Nephron (organoid): ENCODE measurements around the gene DUSP6.

Experiments used
- H3K27ac Mint-ChIP-seq, 3 experiments: 2 replicates each; pipeline ENCODE4 v1.8.0; 2020; ENCODE audit warnings: mixed read lengths in 3 of 3, mild to moderate bottlenecking in 2 of 3, moderate library complexity in 1 of 3
- H3K27me3 Mint-ChIP-seq: 2 replicates; pipeline ENCODE4 v1.8.0; 2021; ENCODE audit warnings: low read depth, mild to moderate bottlenecking, moderate library complexity, mixed read lengths
- H3K36me3 Mint-ChIP-seq: 2 replicates; pipeline ENCODE4 v1.8.0; 2020; ENCODE audit warnings: low read depth, mixed read lengths
- H3K4me1 Mint-ChIP-seq: 2 replicates; pipeline ENCODE4 v1.8.0; 2020; ENCODE audit warnings: mixed read lengths
- H3K4me3 Mint-ChIP-seq, 3 experiments: 2 replicates each; pipeline ENCODE4 v1.8.0; 2020; ENCODE audit warnings: mild to moderate bottlenecking in 3 of 3, mixed read lengths in 3 of 3, moderate library complexity in 2 of 3
- H3K9me3 Mint-ChIP-seq: 2 replicates; pipeline ENCODE4 v1.8.0; 2020; ENCODE audit warnings: mixed read lengths
- CTCF ChIP-seq, 3 experiments: fragments of 200-600 bp; sonication (generic); IDR thresholded peaks; one replicate each; pipeline ENCODE4 v1.5.0; 2021; ENCODE audit warnings: antibody characterized with exemption in 3 of 3; ENCODE audit not compliant: unreplicated experiment in 3 of 3

DUSP6 gene

DNA sequence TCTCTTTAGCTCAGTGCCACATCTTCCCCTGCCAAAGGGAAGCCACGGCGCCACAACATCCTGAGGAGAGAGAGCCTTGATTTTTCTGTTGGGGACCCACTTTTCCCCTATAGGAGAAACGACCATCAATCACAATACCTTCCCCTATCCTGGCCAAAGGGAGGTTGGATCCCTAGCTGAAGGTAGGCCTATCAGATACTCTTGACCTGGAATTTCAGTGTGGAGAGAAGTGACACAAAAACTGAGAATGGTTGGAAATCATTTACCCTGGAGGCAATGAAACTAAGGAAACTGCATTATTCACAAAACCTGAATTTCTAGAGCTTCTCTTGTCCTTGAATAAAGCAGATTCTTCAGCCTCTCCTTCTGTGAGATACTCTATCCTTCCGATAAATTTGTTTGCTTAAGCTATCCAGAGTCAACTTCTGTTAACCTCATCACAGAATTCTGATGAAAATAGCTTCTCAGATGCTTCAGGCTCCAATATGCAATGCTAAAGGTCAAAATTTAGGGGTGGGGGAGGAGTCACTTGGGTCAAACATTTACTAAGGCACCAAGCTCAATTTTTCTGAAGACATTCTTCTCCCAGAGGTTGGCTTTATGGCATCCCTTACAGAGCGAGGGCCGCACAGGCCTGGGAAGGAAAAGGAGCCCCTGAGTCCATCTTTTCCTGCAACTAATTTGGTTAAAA lies 27.0 kb upstream of the DUSP6 start:
- H3K27me3 Mint-ChIP-seq, result no peaks in the 10 kb centered on the region
- TF ChIP-seq CTCF (IDR thresholded peaks at IDR 0.05; ENCODE audit: unreplicated experiment in 3 of 3), result no peak

GRCh38 chr12:89376844-89377243 lies 24.5 kb upstream of the DUSP6 start:
- peak overlapping the region in 1 of 3 experiments; percentile 50 for H3K27ac Mint-ChIP-seq
- H3K9me3 Mint-ChIP-seq, result no peaks in the 10 kb centered on the region
- no peak for TF ChIP-seq CTCF (IDR thresholded peaks at IDR 0.05; ENCODE audit: unreplicated experiment in 3 of 3)
- no peaks in the 10 kb centered on the region for H3K27me3 Mint-ChIP-seq
- peaks cover 17% of the 10 kb centered on the region for H3K4me1 Mint-ChIP-seq
- peaks cover 7% of the 10 kb centered on the region for H3K36me3 Mint-ChIP-seq
- no peak overlapping the region for H3K4me3 Mint-ChIP-seq

More for the DNA sequence above, 27.0 kb upstream of the DUSP6 start:
- H3K36me3 Mint-ChIP-seq, result peaks cover 4% of the 10 kb centered on the region
- H3K9me3 Mint-ChIP-seq, result no peaks in the 10 kb centered on the region
- peaks cover 32% of the 10 kb centered on the region for H3K4me1 Mint-ChIP-seq
- H3K4me3 Mint-ChIP-seq, result peak overlapping the region in 1 of 3 experiments; percentile 21
- H3K27ac Mint-ChIP-seq, result peak overlapping the region; percentile 86 to 96 (median 88)

DNA sequence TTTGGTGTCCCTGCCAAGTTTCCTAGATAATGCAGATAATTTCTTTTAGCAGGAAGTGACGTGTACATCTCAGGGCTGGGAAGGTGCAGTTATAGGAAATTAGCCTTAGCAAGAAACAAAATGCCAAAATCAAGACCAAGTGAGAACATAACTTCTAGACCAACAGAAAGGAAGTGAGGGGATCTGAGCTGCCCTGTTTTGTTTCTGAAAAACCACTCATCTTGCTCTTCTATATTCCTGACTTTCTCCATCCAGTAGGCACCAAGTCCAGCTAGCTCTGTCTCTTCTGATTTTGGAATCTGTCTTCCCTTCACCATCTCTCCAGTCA lies 23.9 kb upstream of the DUSP6 start:
- Mint-ChIP-seq H3K4me1 (peaks cover 17% of the 10 kb centered on the region), H3K27me3 (no peaks in the 10 kb centered on the region), H3K27ac (peak overlapping the region in 1 of 3 experiments; percentile 3), H3K4me3 (no peak overlapping the region), H3K36me3 (peaks cover 7% of the 10 kb centered on the region), H3K9me3 (no peaks in the 10 kb centered on the region)
- no peak for TF ChIP-seq CTCF (IDR thresholded peaks at IDR 0.05; ENCODE audit: unreplicated experiment in 3 of 3)

DNA sequence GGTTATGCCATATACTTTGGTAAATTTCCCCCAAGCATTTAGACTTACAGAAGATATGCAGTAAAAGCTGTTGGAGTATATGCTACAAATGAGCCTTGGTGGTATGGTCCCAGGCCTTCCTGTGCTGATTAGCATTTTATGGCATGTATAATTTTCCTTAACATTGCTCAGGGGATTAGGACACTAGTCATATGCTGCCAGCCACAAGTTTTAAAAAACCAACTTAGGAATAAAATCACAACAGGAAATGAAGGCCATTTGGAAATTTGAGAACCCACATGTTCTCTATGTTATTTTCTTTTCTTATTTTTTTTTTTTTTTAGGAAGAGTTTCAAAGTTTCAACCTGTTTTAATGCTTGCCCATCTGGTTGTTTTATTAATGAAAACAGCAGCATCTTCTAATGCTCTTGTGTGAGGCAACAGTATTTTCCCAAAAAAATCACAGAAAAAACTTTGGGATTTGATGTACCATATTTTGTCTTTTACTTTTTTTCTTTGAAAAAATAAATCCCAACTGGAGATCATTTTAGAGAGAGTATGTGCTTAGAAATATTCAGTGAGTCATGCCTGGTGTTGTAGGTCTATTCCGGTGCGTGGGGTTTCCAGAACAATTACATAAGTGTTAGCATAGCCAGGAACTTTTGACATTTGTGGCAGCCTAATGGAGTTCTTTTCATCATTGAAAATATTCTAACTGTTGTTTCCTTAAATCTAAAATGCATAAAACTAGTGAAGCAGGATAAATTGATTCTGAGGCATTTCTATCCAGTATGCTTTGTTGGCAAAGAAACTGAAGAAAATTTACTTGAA lies 21.7 kb upstream of the DUSP6 start:
- no peaks in the 10 kb centered on the region for H3K9me3 Mint-ChIP-seq
- peak overlapping the region in 2 of 3 experiments; percentile 46 to 74 for H3K27ac Mint-ChIP-seq
- H3K36me3 Mint-ChIP-seq, result peaks cover 7% of the 10 kb centered on the region
- no peaks in the 10 kb centered on the region for H3K27me3 Mint-ChIP-seq
- peaks cover 26% of the 10 kb centered on the region for H3K4me1 Mint-ChIP-seq
- no peak for TF ChIP-seq CTCF (IDR thresholded peaks at IDR 0.05; ENCODE audit: unreplicated experiment in 3 of 3)
- no peak overlapping the region for H3K4me3 Mint-ChIP-seq

DNA sequence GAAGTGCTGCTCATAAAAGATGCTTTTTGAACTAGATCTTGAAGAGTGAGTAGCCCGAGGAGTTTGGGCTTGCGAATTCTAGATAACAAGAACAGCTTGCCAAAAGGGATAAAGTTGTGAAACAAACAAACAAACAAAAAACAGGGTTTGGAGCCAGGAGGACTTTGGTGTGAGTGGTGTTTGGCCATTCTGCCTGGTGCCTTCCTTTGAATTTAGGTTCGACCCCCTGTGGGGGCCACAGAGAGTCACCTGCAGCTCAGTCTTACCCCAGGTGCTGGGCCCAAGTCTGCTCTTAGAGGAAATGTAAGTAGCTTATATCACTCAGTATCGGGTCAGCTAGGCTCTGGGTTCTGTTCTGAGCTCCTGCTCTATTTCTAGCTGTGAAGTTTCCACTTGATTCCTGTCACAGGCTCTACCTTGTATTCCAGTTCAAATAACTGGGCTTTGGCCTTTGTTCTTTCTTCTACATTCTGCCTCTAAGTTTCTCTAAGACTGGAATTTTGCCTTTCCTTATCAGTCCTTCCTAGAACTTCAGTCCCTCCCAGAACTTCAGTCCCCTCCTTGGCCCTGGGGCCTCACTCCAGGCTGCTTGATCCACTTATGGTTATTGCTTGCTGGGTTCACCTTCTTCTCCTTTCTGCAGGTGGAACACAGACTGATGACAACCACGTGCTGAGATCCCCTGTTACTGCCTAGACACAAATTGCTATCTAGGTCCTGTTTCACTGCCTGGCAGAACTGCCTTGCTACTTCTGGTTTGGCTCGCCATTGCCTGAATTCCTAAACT lies 20.5 kb upstream of the DUSP6 start:
- H3K27ac Mint-ChIP-seq, result peak overlapping the region in 1 of 3 experiments; percentile 66
- peaks cover 12% of the 10 kb centered on the region for H3K36me3 Mint-ChIP-seq
- peaks cover 21% of the 10 kb centered on the region for H3K4me1 Mint-ChIP-seq
- H3K9me3 Mint-ChIP-seq, result no peaks in the 10 kb centered on the region
- no peaks in the 10 kb centered on the region for H3K27me3 Mint-ChIP-seq
- no peak overlapping the region for H3K4me3 Mint-ChIP-seq
- no peak for TF ChIP-seq CTCF (IDR thresholded peaks at IDR 0.05; ENCODE audit: unreplicated experiment in 3 of 3)
